Measurements from ENCODE around the gene SAXO1.
"Not testable (repeated sequence)": the region's sequence is repeated elsewhere in the genome, so short reads cannot be mapped to it uniquely, and the experiment has no call there.

Gene SAXO1

GRCh38 chr9:18947892-18948339, 85.1 kb downstream of the SAXO1 start:
- no peak for FAIRE-seq
- TF ChIP-seq POLR2A (IDR thresholded peaks at IDR 0.05; ENCODE audit: low read depth, low read length), result no peak
- no peak for TF ChIP-seq TAF1 (IDR thresholded peaks at IDR 0.05; ENCODE audit: borderline replicate concordance, low read depth, low read length)
- no peak for TF ChIP-seq POLR2AphosphoS5 (IDR thresholded peaks at IDR 0.05; ENCODE audit: low read depth, low read length)
- no peak for DNase-seq (ENCODE audit: insufficient read length)

GRCh38 chr9:18942801-18943200, 90.2 kb downstream of the SAXO1 start:
- TF ChIP-seq TAF1 (IDR thresholded peaks at IDR 0.05; ENCODE audit: borderline replicate concordance, low read depth, low read length) (no peak), POLR2A (IDR thresholded peaks at IDR 0.05; ENCODE audit: low read depth, low read length) (no peak), POLR2AphosphoS5 (IDR thresholded peaks at IDR 0.05; ENCODE audit: low read depth, low read length) (no peak)
- no peak for DNase-seq (ENCODE audit: insufficient read length)
- FAIRE-seq, result no peak

GRCh38 chr9:18941060-18941740, 91.8 kb downstream of the SAXO1 start:
- no peak for FAIRE-seq
- TF ChIP-seq POLR2AphosphoS5 (IDR thresholded peaks at IDR 0.05; ENCODE audit: low read depth, low read length) (no peak), POLR2A (IDR thresholded peaks at IDR 0.05; ENCODE audit: low read depth, low read length) (no peak), TAF1 (IDR thresholded peaks at IDR 0.05; ENCODE audit: borderline replicate concordance, low read depth, low read length) (no peak)
- no peak for DNase-seq (ENCODE audit: insufficient read length)

DNA sequence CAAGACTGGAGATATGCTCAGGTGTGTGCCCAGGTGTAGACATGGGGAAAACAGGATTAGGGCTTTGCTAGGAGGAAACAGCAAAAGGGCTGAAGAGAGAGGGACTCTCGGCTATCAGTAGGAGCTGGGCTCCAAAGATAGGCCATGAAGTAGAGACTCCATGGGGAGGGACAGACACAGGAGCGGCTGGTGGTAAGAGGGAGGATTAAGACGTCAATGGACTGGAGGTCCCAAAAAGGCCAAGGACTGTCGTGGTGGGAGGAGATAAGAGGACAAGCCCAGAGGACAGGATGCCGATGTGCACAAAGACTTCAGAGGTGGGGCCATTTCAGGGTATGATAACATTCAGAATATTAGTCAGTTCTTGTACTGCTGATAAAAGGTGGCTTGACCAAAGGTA, 93.1 kb downstream of the SAXO1 start:
- no peak for DNase-seq (ENCODE audit: insufficient read length)

DNA sequence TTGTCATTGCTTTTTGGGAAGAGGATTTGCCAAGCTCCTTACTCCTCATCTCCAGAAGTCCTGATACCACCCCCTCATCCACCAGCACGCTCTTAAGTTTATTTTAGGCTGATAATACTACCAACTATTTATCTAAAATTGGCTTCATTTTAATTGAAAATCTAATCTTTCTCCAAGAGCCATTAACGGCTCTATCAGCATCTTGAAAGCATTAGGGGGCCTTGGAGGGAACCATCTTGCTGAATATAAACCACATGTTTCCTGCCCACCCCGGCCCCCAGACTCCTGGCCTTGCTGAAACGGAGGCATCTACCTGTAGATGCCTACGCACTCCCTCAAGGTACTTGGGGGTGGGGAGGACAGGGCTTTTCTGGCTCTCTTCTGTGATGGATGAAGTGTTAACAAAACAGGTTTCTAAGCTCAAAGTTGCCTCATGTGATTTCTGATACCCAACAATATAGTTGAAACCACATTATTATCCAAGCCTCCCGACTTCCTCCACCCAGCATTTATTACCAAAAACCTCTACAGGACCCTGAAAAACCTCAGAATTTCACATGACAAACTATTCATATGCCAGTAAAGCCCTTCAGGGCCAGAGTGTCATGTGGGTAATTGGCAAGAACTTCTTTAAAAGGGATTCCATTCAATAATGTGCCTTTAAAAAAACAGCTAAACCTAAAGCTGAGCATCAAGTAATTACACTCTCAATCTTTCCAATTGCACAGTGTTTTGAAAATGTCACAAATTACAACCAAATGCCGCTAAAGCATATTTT, 96.7 kb downstream of the SAXO1 start:
- TF ChIP-seq TAF1 (IDR thresholded peaks at IDR 0.05; ENCODE audit: borderline replicate concordance, low read depth, low read length) (no peak), POLR2A (IDR thresholded peaks at IDR 0.05; ENCODE audit: low read depth, low read length) (no peak), POLR2AphosphoS5 (IDR thresholded peaks at IDR 0.05; ENCODE audit: low read depth, low read length) (no peak)
- FAIRE-seq (no peak), DNase-seq (ENCODE audit: insufficient read length) (no peak)

More for the DNA sequence above, 93.1 kb downstream of the SAXO1 start:
- FAIRE-seq, result no peak
- TF ChIP-seq TAF1 (IDR thresholded peaks at IDR 0.05; ENCODE audit: borderline replicate concordance, low read depth, low read length) (no peak), POLR2AphosphoS5 (IDR thresholded peaks at IDR 0.05; ENCODE audit: low read depth, low read length) (no peak), POLR2A (IDR thresholded peaks at IDR 0.05; ENCODE audit: low read depth, low read length) (no peak)

DNA sequence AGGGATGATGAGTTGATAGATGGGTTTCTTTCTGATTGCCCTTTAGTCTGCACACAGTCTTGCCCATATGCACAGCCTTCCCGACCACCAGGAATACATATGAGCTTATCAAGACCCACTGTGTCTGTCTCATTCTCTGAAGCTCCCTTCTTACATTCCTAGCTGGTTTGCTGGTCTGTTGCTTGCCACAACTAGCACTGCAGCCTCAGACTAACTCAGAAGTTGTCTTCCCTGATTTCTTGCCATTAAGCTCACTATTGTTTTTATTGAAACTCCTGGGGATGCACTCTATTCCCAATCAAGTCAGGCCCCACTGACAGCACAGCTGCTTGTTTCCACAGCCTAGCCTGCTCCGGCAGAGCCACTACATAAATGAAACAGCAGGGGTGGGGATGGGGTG, 97.5 kb downstream of the SAXO1 start:
- no peak for DNase-seq (ENCODE audit: insufficient read length)
- TF ChIP-seq TAF1 (IDR thresholded peaks at IDR 0.05; ENCODE audit: borderline replicate concordance, low read depth, low read length), result no peak
- no peak for FAIRE-seq

DNA sequence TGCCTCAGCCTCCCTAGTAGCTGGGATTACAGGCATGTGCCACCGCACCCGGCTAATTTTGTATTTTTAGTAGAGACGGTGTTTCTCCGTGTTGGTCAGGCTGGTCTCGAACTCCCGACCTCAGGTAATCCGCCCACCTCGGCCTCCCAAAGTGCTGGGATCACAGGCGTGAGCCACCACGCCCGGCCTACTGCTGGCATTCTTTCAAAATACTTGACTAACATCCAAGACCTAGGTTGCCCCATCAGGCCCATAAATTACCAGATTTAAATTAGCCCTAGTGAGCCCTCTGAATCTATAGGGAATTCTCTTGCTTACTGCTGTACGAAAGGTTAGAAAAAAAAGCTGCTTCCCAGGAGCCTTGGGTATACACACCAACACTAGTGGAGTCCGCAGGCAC, 102.4 kb downstream of the SAXO1 start:
- FAIRE-seq; DNase-seq (ENCODE audit: insufficient read length): not testable (repeated sequence)

- FAIRE-seq (no peak), DNase-seq (ENCODE audit: insufficient read length) (no peak)
- TF ChIP-seq POLR2AphosphoS5 (IDR thresholded peaks at IDR 0.05; ENCODE audit: low read depth, low read length) (no peak), TAF1 (IDR thresholded peaks at IDR 0.05; ENCODE audit: borderline replicate concordance, low read depth, low read length) (no peak), POLR2A (IDR thresholded peaks at IDR 0.05; ENCODE audit: low read depth, low read length) (no peak)
Measured at GRCh38 chr9:18928711-18929110, 104.3 kb downstream of the SAXO1 start.

DNA sequence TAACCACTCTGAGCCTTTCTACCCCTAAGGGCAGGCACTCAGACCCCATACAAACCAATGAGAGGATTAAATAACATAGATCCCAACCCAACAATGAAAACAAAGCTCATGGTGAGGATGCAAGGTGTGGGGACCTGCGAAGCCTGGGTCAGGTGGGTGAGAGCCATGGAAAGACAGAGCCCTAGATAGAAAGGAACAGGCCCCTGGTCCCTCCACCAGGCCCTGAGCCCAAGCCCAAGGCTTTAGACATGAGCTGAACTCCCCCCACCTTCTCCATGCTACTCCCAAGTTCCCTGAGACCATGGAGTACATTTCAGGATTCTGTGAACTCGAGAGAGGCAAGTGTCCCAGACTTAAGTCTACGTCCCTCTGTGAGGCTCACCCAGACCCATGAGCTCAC, 106.5 kb downstream of the SAXO1 start:
- FAIRE-seq (no peak), DNase-seq (ENCODE audit: insufficient read length) (no peak)
- no peak for TF ChIP-seq POLR2AphosphoS5 (IDR thresholded peaks at IDR 0.05; ENCODE audit: low read depth, low read length)
- no peak for TF ChIP-seq POLR2A (IDR thresholded peaks at IDR 0.05; ENCODE audit: low read depth, low read length)
- no peak for TF ChIP-seq TAF1 (IDR thresholded peaks at IDR 0.05; ENCODE audit: borderline replicate concordance, low read depth, low read length)

DNA sequence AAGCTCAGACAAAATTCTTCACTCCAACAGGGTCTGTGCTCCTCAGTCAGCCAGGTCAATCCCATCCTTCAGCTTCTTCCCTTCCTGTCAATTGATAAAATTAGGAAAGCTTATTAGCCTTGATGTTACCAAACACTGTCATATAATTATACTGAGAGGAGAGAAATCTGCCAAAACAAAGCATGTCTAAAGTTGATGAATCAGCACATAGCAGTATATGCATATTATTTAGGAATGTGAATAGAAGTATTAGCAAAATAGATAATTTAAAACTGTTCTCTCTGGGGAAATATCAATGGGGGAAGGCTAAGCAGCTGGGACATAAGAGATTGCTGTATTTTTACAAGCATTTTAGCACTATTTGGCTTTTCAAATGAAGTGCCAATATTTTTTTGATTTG, 107.1 kb downstream of the SAXO1 start:
- DNase-seq (ENCODE audit: insufficient read length), result no peak
- no peak for TF ChIP-seq POLR2AphosphoS5 (IDR thresholded peaks at IDR 0.05; ENCODE audit: low read depth, low read length)
- no peak for TF ChIP-seq TAF1 (IDR thresholded peaks at IDR 0.05; ENCODE audit: borderline replicate concordance, low read depth, low read length)
- no peak for TF ChIP-seq POLR2A (IDR thresholded peaks at IDR 0.05; ENCODE audit: low read depth, low read length)
- FAIRE-seq, result no peak

DNA sequence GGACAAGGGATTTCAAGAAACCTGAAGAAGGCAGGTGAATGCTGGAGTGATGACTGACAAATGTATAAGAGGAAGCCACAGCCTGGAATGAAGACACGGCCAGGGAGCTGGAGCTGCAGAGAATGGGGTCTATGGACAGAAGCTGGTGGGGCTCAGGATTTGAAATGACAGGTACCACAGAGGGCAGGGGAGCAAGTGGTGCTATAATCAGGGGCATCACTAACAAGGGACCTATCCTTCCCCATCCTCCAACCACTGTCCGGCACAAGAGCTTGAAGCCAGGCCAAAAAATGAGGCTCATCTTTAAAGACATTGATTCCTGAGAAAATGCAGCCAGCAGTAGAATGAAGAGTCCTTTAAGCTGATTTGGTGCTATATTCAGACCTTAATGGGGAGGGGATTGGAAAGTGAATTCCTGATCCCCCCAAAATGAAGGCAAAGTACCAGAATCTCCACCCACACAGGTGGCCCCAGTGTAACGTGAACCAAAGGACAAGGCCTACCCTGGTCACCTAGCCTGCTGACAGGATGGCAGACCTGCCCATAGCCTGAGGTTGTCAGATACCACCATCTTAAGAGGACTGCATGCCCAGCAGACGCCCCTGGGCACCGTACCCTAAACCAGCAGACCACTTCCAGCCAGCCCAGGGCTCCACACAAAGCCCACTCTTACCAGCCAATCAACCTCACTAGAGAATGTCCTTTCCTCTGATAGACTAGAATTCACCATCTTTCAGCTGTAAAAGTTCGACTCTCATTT, 109.2 kb downstream of the SAXO1 start:
- TF ChIP-seq POLR2AphosphoS5 (IDR thresholded peaks at IDR 0.05; ENCODE audit: low read depth, low read length), result no peak
- no peak for TF ChIP-seq TAF1 (IDR thresholded peaks at IDR 0.05; ENCODE audit: borderline replicate concordance, low read depth, low read length)
- TF ChIP-seq POLR2A (IDR thresholded peaks at IDR 0.05; ENCODE audit: low read depth, low read length), result no peak
- FAIRE-seq (no peak), DNase-seq (ENCODE audit: insufficient read length) (no peak)

DNA sequence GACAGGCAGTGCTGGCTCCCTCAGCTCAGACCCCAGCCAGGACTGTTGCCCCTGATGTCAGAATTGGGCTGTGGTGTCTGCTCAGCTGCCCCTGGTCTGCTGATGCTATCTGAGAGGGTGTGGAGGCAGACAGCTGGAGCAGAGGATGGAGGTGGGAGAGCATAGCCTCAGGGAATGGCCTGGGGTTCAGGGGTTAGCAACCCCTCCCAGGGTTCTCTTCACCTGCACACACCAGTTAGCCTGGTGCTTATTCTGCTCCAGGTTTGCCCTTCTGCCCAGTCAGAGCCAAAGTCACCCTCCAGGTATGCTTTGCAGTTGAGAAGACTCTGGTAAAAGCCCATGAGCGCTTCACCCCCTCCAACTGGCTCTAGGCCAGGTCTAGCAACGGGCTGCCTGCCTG, 109.8 kb downstream of the SAXO1 start:
- FAIRE-seq (no peak), DNase-seq (ENCODE audit: insufficient read length) (no peak)
- TF ChIP-seq POLR2AphosphoS5 (IDR thresholded peaks at IDR 0.05; ENCODE audit: low read depth, low read length) (no peak), POLR2A (IDR thresholded peaks at IDR 0.05; ENCODE audit: low read depth, low read length) (no peak), TAF1 (IDR thresholded peaks at IDR 0.05; ENCODE audit: borderline replicate concordance, low read depth, low read length) (no peak)

Data from GM12892 (cell line).